AG09309 (cell line): ENCODE results near the gene CEMIP2.
"Not testable (repeated sequence)": the region's sequence is repeated elsewhere in the genome, so short reads cannot be mapped to it uniquely, and the experiment has no call there.

Experiments used
- DNase-seq: peaks from one replicate; pipeline ENCODE4 v3.0.0-alpha.2; 2010; ENCODE audit warnings: low read depth
- H3K4me3 ChIP-seq: 2 replicates; pipeline ENCODE4 v1.5.1; 2011; ENCODE audit warnings: mild to moderate bottlenecking, low read depth, low read length, moderate library complexity; ENCODE audit not compliant: control insufficient read depth
- CTCF ChIP-seq: IDR thresholded peaks from 2 replicates; pipeline ENCODE4 v1.5.1; 2011; ENCODE audit warnings: mild to moderate bottlenecking, low read depth, low read length, inconsistent platforms; ENCODE audit not compliant: insufficient read depth, control insufficient read depth; ENCODE audit errors: missing control alignments

The CEMIP2 gene

GRCh38 chr9:71665247-71665646, 103.1 kb downstream of the CEMIP2 start:
- H3K4me3 ChIP-seq, result no peak overlapping the region
- no peak for TF ChIP-seq CTCF
- no peak for DNase-seq

- TF ChIP-seq CTCF, result no peak
- no peak overlapping the region for H3K4me3 ChIP-seq
- DNase-seq, result no peak
These were observed 103.7 kb downstream of the CEMIP2 start for GRCh38 chr9:71664566-71664965.

- no peak overlapping the region for H3K4me3 ChIP-seq
- DNase-seq, result no peak
- no peak for TF ChIP-seq CTCF
These were observed 104.3 kb downstream of the CEMIP2 start for GRCh38 chr9:71663931-71664459.

GRCh38 chr9:71663216-71663615, 105.1 kb downstream of the CEMIP2 start:
- DNase-seq, result no peak
- H3K4me3 ChIP-seq, result no peak overlapping the region
- TF ChIP-seq CTCF, result no peak

- no peak for TF ChIP-seq CTCF
- no peak for DNase-seq
- no peak overlapping the region for H3K4me3 ChIP-seq
These were observed 106.2 kb downstream of the CEMIP2 start for GRCh38 chr9:71662082-71662481.

GRCh38 chr9:71657276-71657675, 111.0 kb downstream of the CEMIP2 start:
- DNase-seq, H3K4me3 ChIP-seq: not testable (repeated sequence)

- no peak overlapping the region for H3K4me3 ChIP-seq
- no peak for DNase-seq
- TF ChIP-seq CTCF, result no peak
These were observed 111.8 kb downstream of the CEMIP2 start for GRCh38 chr9:71656496-71656895.

- no peak overlapping the region for H3K4me3 ChIP-seq
- no peak for TF ChIP-seq CTCF
- no peak for DNase-seq
These were observed 112.5 kb downstream of the CEMIP2 start for GRCh38 chr9:71655778-71656177.
